SK-N-SH (cell line): ENCODE data around the gene STK32A. TPM values are rescaled to one million over a fixed set of nuclear protein-coding genes. Genes with fewer than 3 reads are reported as not detected.
"Not testable (repeated sequence)": the region's sequence is repeated elsewhere in the genome, so short reads cannot be mapped to it uniquely, and the experiment has no call there.

Experiments
- CTCF ChIA-PET: fragments of 300-600, 350-600 bp; formaldehyde crosslinking; extraction: SDS; loops from one replicate; lab custom pipeline; 2021; lab: Yijun Ruan, JAX
- POLR2A ChIA-PET: fragments of 350-600 bp; sonication (Branson Sonifier 250); formaldehyde crosslinking; extraction: SDS; loops from one replicate; lab custom pipeline; 2020; ENCODE audit warnings: antibody characterized with exemption, inconsistent platforms; lab: Yijun Ruan, JAX
- DNase-seq: peaks from one replicate; pipeline ENCODE4 v3.0.0; 2012
- H2AFZ ChIP-seq: fragments of 200-600 bp; sonication (generic); 2 replicates; pipeline ENCODE4 v1.8.1; 2016; ENCODE audit warnings: antibody characterized with exemption, mild to moderate bottlenecking, low read depth
- H3F3A ChIP-seq: fragments of 200-600 bp; sonication (generic); replicated peaks from 2 replicates; pipeline ENCODE3; 2016; ENCODE audit warnings: antibody characterized with exemption, mild to moderate bottlenecking; ENCODE audit not compliant: insufficient read depth
- H3K27ac ChIP-seq, 2 experiments: fragments of 200-500 bp in 1 of 2; fragments of 200-600 bp in 1 of 2; sonication (Bioruptor generic) in 1 of 2; sonication (generic), shearing (Covaris generic) in 1 of 2; 2 replicates each; pipeline versions ENCODE4 v1.5.1 to v1.6.1; 2014 to 2016; ENCODE audit warnings: low read depth in 2 of 2, inconsistent platforms in 1 of 2, low read length in 1 of 2, mild to moderate bottlenecking in 1 of 2, mixed read lengths in 1 of 2
- H3K27me3 ChIP-seq: fragments of 200-600 bp; sonication (generic), shearing (Covaris generic); 2 replicates; pipeline ENCODE4 v1.6.1; 2016; ENCODE audit warnings: mixed run types; ENCODE audit not compliant: insufficient read depth
- H3K36me3 ChIP-seq, 2 experiments: fragments of 200-500 bp in 1 of 2; fragments of 200-600 bp in 1 of 2; sonication (Bioruptor generic) in 1 of 2; sonication (generic) in 1 of 2; replicated peaks in 1 of 2; 2 replicates each; pipeline versions ENCODE3 to v1.5.1; 2014 to 2016; ENCODE audit warnings: low read length in 1 of 2, mild to moderate bottlenecking in 1 of 2; ENCODE audit not compliant: insufficient read depth in 2 of 2, control insufficient read depth in 1 of 2
- H3K4me1 ChIP-seq, 2 experiments: fragments of 200-500 bp in 1 of 2; fragments of 200-600 bp in 1 of 2; sonication (Bioruptor generic) in 1 of 2; sonication (generic), shearing (Covaris generic) in 1 of 2; 2 replicates each; pipeline versions ENCODE4 v1.5.1 to v1.6.1; 2014 to 2016; ENCODE audit warnings: low read depth in 1 of 2, low read length in 1 of 2, mixed run types in 1 of 2; ENCODE audit not compliant: insufficient read depth in 2 of 2, control insufficient read depth in 1 of 2
- H3K4me2 ChIP-seq: fragments of 200-600 bp; sonication (generic), shearing (Covaris generic); 2 replicates; pipeline ENCODE4 v1.6.1; 2017; ENCODE audit warnings: mixed run types
- H3K4me3 ChIP-seq, 2 experiments: fragments of 200-500 bp in 1 of 2; fragments of 200-600 bp in 1 of 2; sonication (Bioruptor generic) in 1 of 2; sonication (generic), shearing (Covaris generic) in 1 of 2; 2 replicates each; pipeline versions ENCODE4 v1.5.1 to v1.8.1; 2014 to 2016; ENCODE audit warnings: low read depth in 2 of 2, inconsistent platforms in 1 of 2, low read length in 1 of 2, mild to moderate bottlenecking in 1 of 2, mixed read lengths in 1 of 2, moderate library complexity in 1 of 2
- H3K79me2 ChIP-seq: fragments of 200-600 bp; sonication (generic); 2 replicates; pipeline ENCODE4 v1.8.1; 2017; ENCODE audit warnings: mild to moderate bottlenecking; ENCODE audit not compliant: insufficient read depth
- H3K9ac ChIP-seq: fragments of 200-600 bp; sonication (generic); 2 replicates; pipeline ENCODE4 v1.6.1; 2017; ENCODE audit warnings: mixed run types
- H3K9me2 ChIP-seq: fragments of 200-600 bp; sonication (generic); 2 replicates; pipeline ENCODE4 v1.6.1; 2017; ENCODE audit warnings: mixed run types
- H3K9me3 ChIP-seq: fragments of 200-600 bp; sonication (generic); 2 replicates; pipeline ENCODE4 v1.6.1; 2017; ENCODE audit warnings: mixed run types, mild to moderate bottlenecking, moderate library complexity
- H4K20me1 ChIP-seq: fragments of 200-600 bp; sonication (generic); 2 replicates; pipeline ENCODE4 v1.6.1; 2017; ENCODE audit warnings: mild to moderate bottlenecking, mixed run types; ENCODE audit not compliant: insufficient read depth
- EP300 ChIP-seq, 2 experiments: IDR thresholded peaks; 2 replicates each; pipeline versions ENCODE4 v1.4.0 to v1.6.1; 2012; ENCODE audit warnings: borderline replicate concordance in 1 of 2, low read depth in 1 of 2, low read length in 1 of 2
- GATA2 ChIP-seq: sonication (generic); formaldehyde crosslinking; IDR thresholded peaks from 2 replicates; pipeline ENCODE4 v1.5.0; 2020; ENCODE audit warnings: mild to moderate bottlenecking, missing genetic modification reagents
- IRF3 ChIP-seq: fragments of 150-350 bp; IDR thresholded peaks from 2 replicates; pipeline ENCODE4 v1.6.1; 2016; ENCODE audit warnings: mild to moderate bottlenecking, low read depth, low read length
- MAX ChIP-seq: IDR thresholded peaks from 2 replicates; pipeline ENCODE4 v1.4.0; 2012; ENCODE audit warnings: low read depth
- MEF2A ChIP-seq: IDR thresholded peaks from 2 replicates; pipeline ENCODE4 v1.4.0; 2012; ENCODE audit warnings: low read depth, borderline replicate concordance
- NFIC ChIP-seq: IDR thresholded peaks from 2 replicates; pipeline ENCODE4 v1.4.0; 2012; ENCODE audit warnings: borderline replicate concordance
- POLR2AphosphoS5 ChIP-seq: IDR thresholded peaks from 2 replicates; pipeline ENCODE4 v1.6.1; 2012; ENCODE audit warnings: low read depth, low read length
- RAD21 ChIP-seq: IDR thresholded peaks from 2 replicates; pipeline ENCODE4 v1.6.1; 2012; ENCODE audit warnings: mild to moderate bottlenecking, low read length
- REST ChIP-seq: IDR thresholded peaks from 2 replicates; pipeline ENCODE4 v1.6.1; 2012; ENCODE audit warnings: mild to moderate bottlenecking, low read depth, low read length, moderate library complexity
- SIN3A ChIP-seq: IDR thresholded peaks from 2 replicates; pipeline ENCODE4 v1.6.1; 2012; ENCODE audit warnings: low read depth, mild to moderate bottlenecking, low read length, moderate library complexity, borderline replicate concordance
- SMC3 ChIP-seq: IDR thresholded peaks from 2 replicates; pipeline ENCODE4 v1.6.1; 2012; ENCODE audit warnings: low read depth, low read length, improper control_type of control experiment
- USF2 ChIP-seq: fragments of 150-350 bp; IDR thresholded peaks from 2 replicates; pipeline ENCODE4 v1.6.1; 2017; ENCODE audit warnings: antibody characterized with exemption, low read length, low read depth, borderline replicate concordance
- WGBS: methylation state at CpG from one replicate; pipeline ENCODE4 v1.1.6; 2017; ENCODE audit warnings: low lambda C conversion rate; 5-methylcytosine and 5-hydroxymethylcytosine counted together
- polyA plus RNA-seq, 3 experiments: library from polyadenylated mRNA; depleted of rRNA; stranded (reverse); fragments of >200 nt; gene quantifications; 2 replicates each; pipeline ENCODE4 v1.2.3, GENCODE V29; 2012

STK32A gene
- polyA plus RNA-seq, 1 of the 3 experiments (the other 2 are of a cell fraction) = 0.20 TPM

- no peaks in the 10 kb centered on the region for H3K79me2 ChIP-seq
- CTCF ChIA-PET = no interaction called here
- no peak overlapping the region for H3K4me2 ChIP-seq
- H3K27me3 ChIP-seq = no peaks in the 10 kb centered on the region
- no peaks in the 10 kb centered on the region for H3K9me3 ChIP-seq
- no peak overlapping the region for H3K4me3 ChIP-seq
- no peaks in the 10 kb centered on the region for H3K36me3 ChIP-seq
- WGBS = 74% methylated on average over 4 of the region's 4 CpGs
- H3K27ac ChIP-seq = no peak overlapping the region
- H4K20me1 ChIP-seq = no peaks in the 10 kb centered on the region
- DNase-seq = no peak
- no peak for TF ChIP-seq REST
- no peak for TF ChIP-seq SIN3A
- TF ChIP-seq EP300 (IDR thresholded peaks at IDR 0.05; ENCODE audit: borderline replicate concordance in 1 of 2, low read depth in 1 of 2, low read length in 1 of 2) = no peak
- no peak for TF ChIP-seq NFIC
- TF ChIP-seq SMC3 = no peak
- TF ChIP-seq RAD21 = no peak
- TF ChIP-seq POLR2AphosphoS5 = no peak
- TF ChIP-seq GATA2 (CRISPR knock-in tag) = no peak
- TF ChIP-seq USF2 = no peak
- TF ChIP-seq MEF2A = no peak
- TF ChIP-seq IRF3 = no peak
- no peak for TF ChIP-seq MAX
- no peaks in the 10 kb centered on the region for H3F3A ChIP-seq
- no peak overlapping the region for H3K9ac ChIP-seq
- H3K4me1 ChIP-seq = 0 out of 4 replicates have a peak, but pooled peaks cover 0 to 8% of the 10 kb centered on the region in 2 experiments
- H2AFZ ChIP-seq = no peak overlapping the region
- POLR2A ChIA-PET = no interaction called here
- H3K9me2 ChIP-seq = no peaks in the 10 kb centered on the region
These were observed 126.8 kb downstream of the STK32A start for GRCh38 chr5:147361441-147362175.

GRCh38 chr5:147367381-147367780 lies 132.6 kb downstream of the STK32A start:
- H3K27ac ChIP-seq, H3K9me2 ChIP-seq, H3K4me1 ChIP-seq, H3F3A ChIP-seq, H4K20me1 ChIP-seq, H3K9ac ChIP-seq, H3K4me3 ChIP-seq, DNase-seq, H3K4me2 ChIP-seq, H3K9me3 ChIP-seq, H3K27me3 ChIP-seq, POLR2A ChIA-PET, H2AFZ ChIP-seq, H3K79me2 ChIP-seq, H3K36me3 ChIP-seq: not testable (repeated sequence)
- 94% methylated on average over 6 of the region's 6 CpGs for WGBS
- CTCF ChIA-PET = interaction anchor here (0.8 to 3.6 kb wide), 4 partner anchors 17 to 209 kb away, joined by 3 to 57 read pairs (median 12); no protein-coding TSS in a partner anchor
